HCT116 (cell line): ENCODE results near the gene CDH4. TPM values are rescaled to one million over a fixed set of nuclear protein-coding genes. Genes with fewer than 3 reads are reported as not detected.

ENCODE experiments used
- ATAC-seq: fragments of 200-7000 bp; cut with Tn5 transposase; 2 replicates; pipeline ENCODE4 v1.9.1; 2020; ENCODE audit warnings: mild to moderate bottlenecking, moderate library complexity
- BruUV-seq: library from RNA; stranded (reverse); fragments of 400-500 nt; replicated peaks from 2 replicates; lab custom pipeline; 2021; lab: Mats Ljungman, UMichigan
- CTCF ChIA-PET: fragments of 300-600 bp; sonication (Branson Sonifier 250); formaldehyde crosslinking; loops from one replicate; lab custom pipeline; 2021; ENCODE audit warnings: antibody characterized with exemption; lab: Charles Lee
- POLR2A ChIA-PET: fragments of 300-600, 350-600 bp; sonication (Branson Sonifier 250); formaldehyde crosslinking; loops from one replicate; lab custom pipeline; 2021; ENCODE audit warnings: antibody characterized with exemption; lab: Charles Lee
- RAD21 ChIA-PET, 2 experiments: fragments of 300-600 bp; sonication (Branson Sonifier 250); formaldehyde crosslinking; loops; one replicate each; lab custom pipeline; 2023; ENCODE audit warnings: low total read pairs in 2 of 2; ENCODE audit not compliant: uncharacterized antibody in 2 of 2, unreplicated experiment in 2 of 2, low non-redundant PET in 1 of 2; lab: Charles Lee
- DNase-seq: peaks from one replicate; pipeline ENCODE4 v3.0.0-alpha.2; 2010; ENCODE audit warnings: low read depth, low spot score
- H2AFZ ChIP-seq: fragments of 200-600 bp; shearing (Covaris generic), sonication (generic); 2 replicates; pipeline ENCODE4 v1.6.1; 2017; ENCODE audit warnings: low read depth, mixed run types, mixed read lengths, antibody characterized with exemption, low read length; ENCODE audit not compliant: poor library complexity, severe bottlenecking
- H3K27ac ChIP-seq: 2 replicates; pipeline ENCODE4 v1.5.1; 2012; ENCODE audit warnings: low read depth, low read length
- H3K27me3 ChIP-seq: fragments of 200-600 bp; sonication (generic); 2 replicates; pipeline ENCODE4 v1.6.1; 2016; ENCODE audit warnings: mixed run types, low read length, mixed read lengths; ENCODE audit not compliant: insufficient read depth
- H3K36me3 ChIP-seq, 2 experiments: fragments of 200-500 bp in 1 of 2; fragments of 200-600 bp in 1 of 2; sonication (Bioruptor generic) in 1 of 2; sonication (generic) in 1 of 2; 2 replicates each; pipeline versions ENCODE4 v1.5.1 to v1.6.1; 2014 to 2016; ENCODE audit warnings: low read length in 2 of 2, inconsistent platforms in 1 of 2, mixed read lengths in 1 of 2, mixed run types in 1 of 2; ENCODE audit not compliant: insufficient read depth in 2 of 2, control insufficient read depth in 1 of 2
- H3K4me1 ChIP-seq, 2 experiments: fragments of 200-600 bp in 1 of 2; sonication (generic) in 1 of 2; 2 replicates each; pipeline versions ENCODE4 v1.5.1 to v1.6.1; 2012 to 2017; ENCODE audit warnings: low read length in 2 of 2, inconsistent platforms in 1 of 2, mild to moderate bottlenecking in 1 of 2, mixed read lengths in 1 of 2, mixed run types in 1 of 2, moderate library complexity in 1 of 2; ENCODE audit not compliant: insufficient read depth in 2 of 2, control insufficient read depth in 1 of 2
- H3K4me2 ChIP-seq: fragments of 200-600 bp; sonication (generic); 2 replicates; pipeline ENCODE4 v1.6.1; 2017; ENCODE audit warnings: mixed run types, low read length, mixed read lengths
- H3K4me3 ChIP-seq, 2 experiments: fragments of 200-600 bp in 1 of 2; sonication (generic) in 1 of 2; replicated peaks in 1 of 2; 2 replicates each; pipeline ENCODE4 v1.5.1; 2011 to 2016; ENCODE audit warnings: low read length in 2 of 2, control low read depth in 1 of 2, low read depth in 1 of 2, mild to moderate bottlenecking in 1 of 2, mixed read lengths in 1 of 2, mixed run types in 1 of 2
- H3K79me2 ChIP-seq: fragments of 200-600 bp; sonication (generic); 2 replicates; pipeline ENCODE4 v1.6.1; 2017; ENCODE audit warnings: mild to moderate bottlenecking, mixed run types, low read length, moderate library complexity, mixed read lengths; ENCODE audit not compliant: insufficient read depth
- H3K9ac ChIP-seq: fragments of 200-600 bp; sonication (generic); 2 replicates; pipeline ENCODE4 v1.6.1; 2016; ENCODE audit warnings: low read length, mixed read lengths
- H3K9me2 ChIP-seq: fragments of 200-600 bp; sonication (generic), shearing (Covaris generic); 2 replicates; pipeline ENCODE4 v1.6.1; 2017; ENCODE audit warnings: mixed run types, mild to moderate bottlenecking, moderate library complexity; ENCODE audit not compliant: insufficient read depth
- H3K9me3 ChIP-seq, 2 experiments: fragments of 200-500 bp in 1 of 2; fragments of 200-600 bp in 1 of 2; sonication (Bioruptor generic) in 1 of 2; sonication (generic) in 1 of 2; 2 replicates each; pipeline ENCODE4 v1.6.1; 2014 to 2017; ENCODE audit warnings: low read length in 2 of 2, mixed read lengths in 2 of 2, inconsistent platforms in 1 of 2, low read depth in 1 of 2, mild to moderate bottlenecking in 1 of 2, mixed run types in 1 of 2, moderate library complexity in 1 of 2; ENCODE audit not compliant: control insufficient read depth in 1 of 2, insufficient read depth in 1 of 2
- H4K20me1 ChIP-seq: fragments of 200-600 bp; sonication (generic), shearing (Covaris generic); 2 replicates; pipeline ENCODE4 v1.6.1; 2017; ENCODE audit warnings: mixed run types, mild to moderate bottlenecking, moderate library complexity; ENCODE audit not compliant: insufficient read depth
- ELF1 ChIP-seq: IDR thresholded peaks from 2 replicates; pipeline ENCODE4 v1.6.1; 2012; ENCODE audit warnings: low read depth, borderline replicate concordance
- EZH2phosphoT487 ChIP-seq: fragments of 200-600 bp; IDR thresholded peaks from 2 replicates; pipeline ENCODE4 v1.6.1; 2018; ENCODE audit warnings: antibody characterized with exemption, borderline replicate concordance
- JUND ChIP-seq: IDR thresholded peaks from 2 replicates; pipeline ENCODE4 v1.6.1; 2012
- POLR2AphosphoS5 ChIP-seq: IDR thresholded peaks from 2 replicates; pipeline ENCODE4 v1.6.1; 2011; ENCODE audit warnings: mild to moderate bottlenecking, low read depth, low read length, moderate library complexity
- ZFX ChIP-seq: fragments of 450-650 bp; IDR thresholded peaks from 2 replicates; pipeline ENCODE4 v1.6.1; 2017
- intact Hi-C: fragments of 100-400 bp; cut with micrococcal nuclease; formaldehyde crosslinking; loops from 2 replicates; pipeline ENCODE4 v1.10.0; 2022
- total RNA-seq: library from RNA; stranded (reverse); gene quantifications from one replicate; pipeline ENCODE4 v1.2.1, GENCODE V29; 2021; ENCODE audit not compliant: unreplicated experiment
- TF ChIP-seq, protein P1 (sequence below): IDR thresholded peaks from 2 replicates; pipeline ENCODE4 v1.6.1; 2012; ENCODE audit warnings: low read depth
- TF ChIP-seq, protein P2 (sequence below): IDR thresholded peaks from 2 replicates; pipeline ENCODE4 v1.6.1; 2012
- TF ChIP-seq, protein P3 (sequence below): IDR thresholded peaks from 2 replicates; pipeline ENCODE4 v1.6.1; 2011; ENCODE audit warnings: mild to moderate bottlenecking, low read length, moderate library complexity; ENCODE audit not compliant: insufficient replicate concordance; ENCODE audit errors: extremely low read depth

The CDH4 gene
- total RNA-seq, 1 experiment from 2014 or later, result not detected

GRCh38 chr20:61477451-61477861 is 225.4 kb downstream of the CDH4 start:
- TF ChIP-seq, protein P1, sequence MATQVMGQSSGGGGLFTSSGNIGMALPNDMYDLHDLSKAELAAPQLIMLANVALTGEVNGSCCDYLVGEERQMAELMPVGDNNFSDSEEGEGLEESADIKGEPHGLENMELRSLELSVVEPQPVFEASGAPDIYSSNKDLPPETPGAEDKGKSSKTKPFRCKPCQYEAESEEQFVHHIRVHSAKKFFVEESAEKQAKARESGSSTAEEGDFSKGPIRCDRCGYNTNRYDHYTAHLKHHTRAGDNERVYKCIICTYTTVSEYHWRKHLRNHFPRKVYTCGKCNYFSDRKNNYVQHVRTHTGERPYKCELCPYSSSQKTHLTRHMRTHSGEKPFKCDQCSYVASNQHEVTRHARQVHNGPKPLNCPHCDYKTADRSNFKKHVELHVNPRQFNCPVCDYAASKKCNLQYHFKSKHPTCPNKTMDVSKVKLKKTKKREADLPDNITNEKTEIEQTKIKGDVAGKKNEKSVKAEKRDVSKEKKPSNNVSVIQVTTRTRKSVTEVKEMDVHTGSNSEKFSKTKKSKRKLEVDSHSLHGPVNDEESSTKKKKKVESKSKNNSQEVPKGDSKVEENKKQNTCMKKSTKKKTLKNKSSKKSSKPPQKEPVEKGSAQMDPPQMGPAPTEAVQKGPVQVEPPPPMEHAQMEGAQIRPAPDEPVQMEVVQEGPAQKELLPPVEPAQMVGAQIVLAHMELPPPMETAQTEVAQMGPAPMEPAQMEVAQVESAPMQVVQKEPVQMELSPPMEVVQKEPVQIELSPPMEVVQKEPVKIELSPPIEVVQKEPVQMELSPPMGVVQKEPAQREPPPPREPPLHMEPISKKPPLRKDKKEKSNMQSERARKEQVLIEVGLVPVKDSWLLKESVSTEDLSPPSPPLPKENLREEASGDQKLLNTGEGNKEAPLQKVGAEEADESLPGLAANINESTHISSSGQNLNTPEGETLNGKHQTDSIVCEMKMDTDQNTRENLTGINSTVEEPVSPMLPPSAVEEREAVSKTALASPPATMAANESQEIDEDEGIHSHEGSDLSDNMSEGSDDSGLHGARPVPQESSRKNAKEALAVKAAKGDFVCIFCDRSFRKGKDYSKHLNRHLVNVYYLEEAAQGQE, result no peak
- TF ChIP-seq ELF1, result no peak
- no peak for TF ChIP-seq JUND
- TF ChIP-seq, protein P2, sequence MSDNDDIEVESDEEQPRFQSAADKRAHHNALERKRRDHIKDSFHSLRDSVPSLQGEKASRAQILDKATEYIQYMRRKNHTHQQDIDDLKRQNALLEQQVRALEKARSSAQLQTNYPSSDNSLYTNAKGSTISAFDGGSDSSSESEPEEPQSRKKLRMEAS, result no peak
- no peak for TF ChIP-seq ZFX
- TF ChIP-seq, protein P3, sequence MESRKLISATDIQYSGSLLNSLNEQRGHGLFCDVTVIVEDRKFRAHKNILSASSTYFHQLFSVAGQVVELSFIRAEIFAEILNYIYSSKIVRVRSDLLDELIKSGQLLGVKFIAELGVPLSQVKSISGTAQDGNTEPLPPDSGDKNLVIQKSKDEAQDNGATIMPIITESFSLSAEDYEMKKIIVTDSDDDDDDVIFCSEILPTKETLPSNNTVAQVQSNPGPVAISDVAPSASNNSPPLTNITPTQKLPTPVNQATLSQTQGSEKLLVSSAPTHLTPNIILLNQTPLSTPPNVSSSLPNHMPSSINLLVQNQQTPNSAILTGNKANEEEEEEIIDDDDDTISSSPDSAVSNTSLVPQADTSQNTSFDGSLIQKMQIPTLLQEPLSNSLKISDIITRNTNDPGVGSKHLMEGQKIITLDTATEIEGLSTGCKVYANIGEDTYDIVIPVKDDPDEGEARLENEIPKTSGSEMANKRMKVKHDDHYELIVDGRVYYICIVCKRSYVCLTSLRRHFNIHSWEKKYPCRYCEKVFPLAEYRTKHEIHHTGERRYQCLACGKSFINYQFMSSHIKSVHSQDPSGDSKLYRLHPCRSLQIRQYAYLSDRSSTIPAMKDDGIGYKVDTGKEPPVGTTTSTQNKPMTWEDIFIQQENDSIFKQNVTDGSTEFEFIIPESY, result no peak
- no peak for TF ChIP-seq EZH2phosphoT487
- TF ChIP-seq POLR2AphosphoS5, result no peak
- Histone ChIP-seq H3K79me2 (no peaks in the 10 kb centered on the region), H3K4me3 (no peak overlapping the region), H3K36me3 (no peaks in the 10 kb centered on the region), H4K20me1 (no peaks in the 10 kb centered on the region), H3K4me2 (no peak overlapping the region), H3K9me3 (no peaks in the 10 kb centered on the region; a peak in 3 of 4 replicates), H3K4me1 (no peaks in the 10 kb centered on the region), H3K27ac (no peak overlapping the region), H3K27me3 (no peaks in the 10 kb centered on the region), H3K9me2 (no peaks in the 10 kb centered on the region), H2AFZ (no peak overlapping the region), H3K9ac (no peak overlapping the region)
- RAD21 ChIA-PET, result no interaction called here
- DNase-seq (no peak), ATAC-seq (no peak)
- BruUV-seq, result no TSS peak
- intact Hi-C loops, result no loop called here
- POLR2A ChIA-PET, result no interaction called here
- CTCF ChIA-PET, result no interaction called here
